GM12872 (cell line): ENCODE measurements around the gene RAB27B.

Source experiments
- TF ChIP-seq, protein P1 (sequence below): IDR thresholded peaks from 3 replicates; pipeline ENCODE4 v1.5.1; 2011; ENCODE audit warnings: low read depth, mild to moderate bottlenecking, low read length, moderate library complexity; ENCODE audit not compliant: insufficient read depth

RAB27B gene

DNA sequence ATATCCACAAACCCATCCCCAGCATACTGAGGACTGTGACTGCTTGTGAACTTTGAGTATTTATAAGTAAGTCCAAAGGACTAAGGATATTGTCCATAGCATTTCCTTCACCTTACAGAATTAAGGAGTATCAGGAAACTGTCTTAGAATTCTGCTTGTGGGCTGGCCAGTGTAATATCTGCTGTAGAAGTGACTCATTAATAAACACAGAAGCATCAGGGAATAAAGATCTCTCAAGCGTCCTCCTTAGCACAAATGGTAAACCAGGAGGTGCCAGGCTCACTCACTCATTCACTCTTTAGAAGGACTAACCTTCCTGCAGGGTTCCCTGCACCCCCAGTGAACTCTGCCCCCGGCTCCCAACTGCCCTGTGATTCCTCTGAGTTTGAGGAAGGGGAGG is 100.0 kb downstream of the RAB27B start:
- TF ChIP-seq, protein P1, sequence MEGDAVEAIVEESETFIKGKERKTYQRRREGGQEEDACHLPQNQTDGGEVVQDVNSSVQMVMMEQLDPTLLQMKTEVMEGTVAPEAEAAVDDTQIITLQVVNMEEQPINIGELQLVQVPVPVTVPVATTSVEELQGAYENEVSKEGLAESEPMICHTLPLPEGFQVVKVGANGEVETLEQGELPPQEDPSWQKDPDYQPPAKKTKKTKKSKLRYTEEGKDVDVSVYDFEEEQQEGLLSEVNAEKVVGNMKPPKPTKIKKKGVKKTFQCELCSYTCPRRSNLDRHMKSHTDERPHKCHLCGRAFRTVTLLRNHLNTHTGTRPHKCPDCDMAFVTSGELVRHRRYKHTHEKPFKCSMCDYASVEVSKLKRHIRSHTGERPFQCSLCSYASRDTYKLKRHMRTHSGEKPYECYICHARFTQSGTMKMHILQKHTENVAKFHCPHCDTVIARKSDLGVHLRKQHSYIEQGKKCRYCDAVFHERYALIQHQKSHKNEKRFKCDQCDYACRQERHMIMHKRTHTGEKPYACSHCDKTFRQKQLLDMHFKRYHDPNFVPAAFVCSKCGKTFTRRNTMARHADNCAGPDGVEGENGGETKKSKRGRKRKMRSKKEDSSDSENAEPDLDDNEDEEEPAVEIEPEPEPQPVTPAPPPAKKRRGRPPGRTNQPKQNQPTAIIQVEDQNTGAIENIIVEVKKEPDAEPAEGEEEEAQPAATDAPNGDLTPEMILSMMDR, result no peak

DNA sequence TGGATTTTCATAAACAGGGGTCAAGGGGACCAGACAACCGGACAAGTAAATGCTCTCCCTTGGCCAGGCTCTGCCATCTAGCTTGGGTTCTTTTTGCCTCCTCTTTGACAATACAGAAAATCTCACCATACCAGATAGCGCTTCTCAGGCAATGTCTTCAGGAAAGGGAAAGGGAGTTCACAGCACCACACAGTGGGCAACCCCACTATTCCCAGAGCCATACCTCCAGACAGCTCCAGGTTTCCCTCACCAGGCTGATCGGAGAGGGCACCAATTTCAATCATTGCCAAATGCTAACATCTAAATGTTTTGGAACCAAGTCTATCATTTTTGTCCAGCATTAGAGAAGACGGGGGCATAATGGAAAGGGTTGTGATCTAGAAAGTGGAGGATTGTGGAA is 102.9 kb downstream of the RAB27B start:
- TF ChIP-seq, protein P1, result no peak

DNA sequence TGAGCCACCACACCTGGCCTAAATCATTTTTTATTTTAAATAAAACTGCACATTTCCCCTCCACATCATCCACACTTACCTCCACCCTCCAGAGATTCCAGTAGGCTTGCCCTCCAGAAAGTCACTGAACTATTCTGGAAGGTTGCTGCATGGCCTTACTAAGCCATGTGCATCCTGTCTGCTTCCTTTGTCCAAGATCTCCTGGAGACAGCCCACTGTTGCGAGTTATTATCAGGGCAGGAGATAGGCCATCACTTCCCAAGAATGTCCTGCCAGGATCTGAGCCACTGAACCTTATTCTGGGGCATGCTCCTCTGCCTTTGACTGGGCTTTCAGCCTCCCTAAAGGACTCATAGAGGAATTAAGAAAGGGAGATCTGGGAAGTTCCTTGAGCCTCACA is 104.2 kb downstream of the RAB27B start:
- TF ChIP-seq, protein P1, result no peak

DNA sequence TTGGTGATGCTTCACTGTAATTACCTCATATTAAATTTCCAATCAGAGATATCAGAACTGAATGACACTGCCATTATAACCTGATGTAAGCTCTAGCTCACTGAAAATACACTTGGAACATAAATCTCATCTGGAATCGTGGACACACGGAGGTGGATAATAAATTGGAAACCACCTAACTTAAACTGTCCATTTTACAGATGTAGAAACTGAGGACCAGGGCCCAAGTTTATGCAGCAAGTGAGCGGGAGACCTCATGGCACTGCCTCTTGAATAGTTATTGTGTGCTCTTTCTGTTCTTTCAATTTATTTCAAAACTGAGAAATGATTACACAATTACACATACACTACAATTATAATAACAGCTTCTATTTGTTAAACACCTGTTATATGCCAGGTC is 110.2 kb downstream of the RAB27B start:
- TF ChIP-seq, protein P1, result no peak

DNA sequence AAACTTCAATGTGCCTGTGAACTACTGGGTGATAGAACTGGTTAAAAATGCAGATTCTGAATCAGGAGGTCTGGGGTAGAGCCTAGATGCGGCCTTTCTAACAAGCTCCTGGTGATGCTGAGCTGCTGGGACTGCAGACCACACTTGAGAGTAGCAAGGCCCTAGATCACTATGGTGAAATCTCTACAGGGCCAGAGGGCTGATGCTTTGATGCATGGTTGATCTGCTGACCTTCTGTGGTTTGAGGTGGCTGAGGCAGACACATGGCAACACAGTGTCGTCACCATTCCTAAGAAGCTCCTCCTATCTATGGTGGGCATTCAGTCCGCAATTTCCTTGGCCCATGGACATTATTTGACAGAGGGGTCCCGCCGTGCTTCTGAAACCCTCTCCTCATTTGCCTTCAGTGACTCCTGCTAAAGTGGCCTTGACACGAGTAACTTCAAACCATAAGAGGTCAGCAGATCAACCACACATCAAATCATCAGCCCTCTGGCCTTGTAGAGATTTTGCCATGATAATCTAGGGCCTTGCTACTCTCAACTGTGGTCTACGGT is 111.2 kb downstream of the RAB27B start:
- TF ChIP-seq, protein P1, result no peak

DNA sequence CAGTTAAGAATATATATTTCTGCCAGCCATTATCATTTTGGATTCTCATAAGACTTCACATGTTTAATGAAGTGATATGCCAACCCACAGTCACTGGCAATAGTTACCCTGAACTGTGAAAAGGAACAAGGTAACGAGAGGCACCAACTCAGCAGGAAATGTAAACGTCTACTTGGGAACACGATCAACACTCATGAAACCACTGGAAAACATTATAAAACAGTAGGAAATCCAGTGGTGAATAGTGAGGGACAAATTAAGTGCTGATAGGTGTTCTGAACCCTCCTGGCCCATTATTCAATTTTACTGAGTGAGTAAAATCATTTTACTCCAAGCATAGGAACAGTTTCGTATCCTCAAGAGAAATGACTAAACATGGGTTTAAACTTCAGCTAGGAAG is 113.9 kb downstream of the RAB27B start:
- TF ChIP-seq, protein P1, result no peak

DNA sequence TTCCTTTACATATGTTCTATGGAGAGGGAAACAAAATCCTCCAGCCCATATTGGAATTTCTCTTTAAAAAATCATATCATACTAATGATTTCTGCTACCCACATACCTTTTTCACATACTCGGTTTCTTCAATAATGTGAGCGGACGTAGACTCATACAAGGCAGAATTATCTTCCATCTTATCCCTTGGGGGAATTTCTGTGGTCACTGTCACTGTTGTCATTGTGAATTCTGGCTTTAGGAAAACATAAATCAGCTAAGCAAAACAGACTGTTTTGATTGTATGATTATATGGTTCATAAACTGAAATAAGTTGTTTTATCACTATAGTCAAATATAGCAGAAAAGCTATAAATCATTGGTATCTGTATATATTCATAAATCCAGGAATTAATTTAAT is 114.3 kb downstream of the RAB27B start:
- TF ChIP-seq, protein P1, result no peak
